Measurements from ENCODE around the gene RAB22A.

DNA sequence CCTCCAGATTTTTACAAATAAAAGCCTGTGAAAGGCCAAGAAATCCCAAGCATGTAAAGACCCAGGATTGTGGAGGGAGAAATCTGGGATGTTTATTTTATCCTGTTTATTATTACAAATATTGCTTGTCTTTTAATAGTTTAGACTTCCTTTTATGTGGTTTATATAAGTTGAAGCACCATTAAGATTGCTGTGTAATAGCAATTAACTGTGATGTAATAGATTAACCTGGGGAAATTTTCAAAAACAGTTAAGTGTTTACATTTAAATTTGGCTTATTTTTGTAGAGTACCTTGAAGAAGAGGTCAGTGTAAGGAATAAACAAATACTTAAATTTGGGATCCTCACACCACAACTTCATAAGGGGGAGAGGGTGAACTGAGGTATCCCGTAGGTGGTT, 106.5 kb downstream of the RAB22A start:
- TF ChIP-seq, protein P1, sequence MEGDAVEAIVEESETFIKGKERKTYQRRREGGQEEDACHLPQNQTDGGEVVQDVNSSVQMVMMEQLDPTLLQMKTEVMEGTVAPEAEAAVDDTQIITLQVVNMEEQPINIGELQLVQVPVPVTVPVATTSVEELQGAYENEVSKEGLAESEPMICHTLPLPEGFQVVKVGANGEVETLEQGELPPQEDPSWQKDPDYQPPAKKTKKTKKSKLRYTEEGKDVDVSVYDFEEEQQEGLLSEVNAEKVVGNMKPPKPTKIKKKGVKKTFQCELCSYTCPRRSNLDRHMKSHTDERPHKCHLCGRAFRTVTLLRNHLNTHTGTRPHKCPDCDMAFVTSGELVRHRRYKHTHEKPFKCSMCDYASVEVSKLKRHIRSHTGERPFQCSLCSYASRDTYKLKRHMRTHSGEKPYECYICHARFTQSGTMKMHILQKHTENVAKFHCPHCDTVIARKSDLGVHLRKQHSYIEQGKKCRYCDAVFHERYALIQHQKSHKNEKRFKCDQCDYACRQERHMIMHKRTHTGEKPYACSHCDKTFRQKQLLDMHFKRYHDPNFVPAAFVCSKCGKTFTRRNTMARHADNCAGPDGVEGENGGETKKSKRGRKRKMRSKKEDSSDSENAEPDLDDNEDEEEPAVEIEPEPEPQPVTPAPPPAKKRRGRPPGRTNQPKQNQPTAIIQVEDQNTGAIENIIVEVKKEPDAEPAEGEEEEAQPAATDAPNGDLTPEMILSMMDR (IDR thresholded peaks at IDR 0.05) = no peak
- TF ChIP-seq POLR2A (IDR thresholded peaks at IDR 0.05) = no peak

Measured in adrenal gland (tissue), 5 donors.